ENCODE results near the gene ZNF699.
"Not testable (repeated sequence)": the region's sequence is repeated elsewhere in the genome, so short reads cannot be mapped to it uniquely, and the experiment has no call there.

Gene ZNF699

GRCh38 chr19:9309139-9309973 lies at the start of gene ZNF699:
Gene ZNF699 (minus strand): TSS chr19:9309838. CDS start chr19:9305119, 4,719 bp downstream.
- DNase-seq (ENCODE audit: low spot score), result peak; percentile 96

GRCh38 chr19:9354651-9355050 lies 45.0 kb upstream of the ZNF699 start:
- no peak for DNase-seq (ENCODE audit: low spot score)

GRCh38 chr19:9353011-9353410 lies 43.4 kb upstream of the ZNF699 start:
- no peak for DNase-seq (ENCODE audit: low spot score)

- no peak for DNase-seq (ENCODE audit: low spot score)
Measured at GRCh38 chr19:9352505-9352904, 42.9 kb upstream of the ZNF699 start.

- no peak for DNase-seq (ENCODE audit: low spot score)
Measured at GRCh38 chr19:9348671-9349070, 39.0 kb upstream of the ZNF699 start.

GRCh38 chr19:9348253-9348652 lies 38.6 kb upstream of the ZNF699 start:
- DNase-seq (ENCODE audit: low spot score), result no peak

DNA sequence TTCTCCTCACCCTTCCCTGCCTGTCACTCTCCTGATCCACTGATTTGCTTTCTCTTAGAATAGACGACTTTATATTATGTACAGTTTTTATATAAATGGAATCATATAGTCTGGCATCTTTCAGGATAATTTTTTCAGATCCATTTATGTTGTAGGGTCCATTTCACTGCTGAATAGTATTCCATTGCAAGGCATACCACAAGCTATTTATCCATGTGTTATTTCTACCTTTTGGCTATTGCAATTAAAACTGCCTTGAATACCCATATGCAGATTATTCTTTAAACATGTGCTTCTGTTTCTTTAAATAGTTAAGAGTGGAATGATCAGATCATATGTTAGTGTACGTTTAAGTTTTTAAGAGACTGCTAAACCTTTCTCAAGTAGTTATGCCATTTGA lies 35.4 kb upstream of the ZNF699 start:
- no peak for DNase-seq (ENCODE audit: low spot score)

- no peak for DNase-seq (ENCODE audit: low spot score)
Measured at GRCh38 chr19:9342610-9343304, 33.1 kb upstream of the ZNF699 start.

DNA sequence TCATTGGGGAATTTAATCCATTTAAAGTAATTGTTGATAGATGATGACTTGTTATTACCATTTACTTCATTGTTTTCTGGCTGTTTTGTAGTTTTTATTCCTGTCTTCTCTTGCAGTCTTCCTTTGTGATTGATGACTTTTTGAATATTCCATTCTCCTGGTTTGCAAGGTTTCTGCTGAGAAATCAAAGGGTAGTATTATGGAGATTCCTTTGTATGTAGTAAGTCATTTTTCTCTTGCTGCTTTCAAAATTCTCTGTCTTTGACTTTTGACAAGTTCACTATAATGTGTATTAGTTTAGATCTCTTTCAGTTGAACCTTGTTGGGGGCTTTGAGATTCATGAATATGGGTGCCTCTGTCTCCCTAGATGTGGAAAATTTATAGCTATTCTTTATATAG lies 20.4 kb upstream of the ZNF699 start:
- DNase-seq (ENCODE audit: low spot score), result no peak

GRCh38 chr19:9324584-9324962 lies 14.9 kb upstream of the ZNF699 start:
- DNase-seq (ENCODE audit: low spot score), result no peak

- DNase-seq (ENCODE audit: low spot score), result peak; percentile 98
Measured at GRCh38 chr19:9323919-9324583, 14.4 kb upstream of the ZNF699 start, which contains the start of gene ZNF559. Gene ZNF559 (plus strand): TSS chr19:9324179. CDS start chr19:9338550, 14,371 bp downstream.

DNA sequence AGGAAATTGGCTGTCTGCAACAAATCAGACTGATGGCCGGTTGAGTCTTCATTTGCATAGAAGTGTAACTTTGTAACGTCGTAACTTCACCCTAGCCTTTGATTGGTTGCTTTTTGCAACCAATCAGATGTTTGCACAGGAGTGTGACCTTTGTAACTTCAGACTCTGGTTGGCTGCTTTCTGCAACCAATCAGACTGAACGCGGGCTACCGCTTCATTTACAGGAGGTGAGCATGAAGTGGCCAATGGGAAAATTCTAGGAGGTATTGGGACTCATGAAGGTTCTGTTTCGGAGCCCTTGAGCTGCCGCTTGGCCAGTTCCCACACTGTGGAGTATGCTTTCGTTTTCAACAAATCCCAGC lies 13.9 kb upstream of the ZNF699 start:
- no peak for DNase-seq (ENCODE audit: low spot score)

- not testable (repeated sequence) for DNase-seq (ENCODE audit: low spot score)
Measured at GRCh38 chr19:9322201-9322600, 12.6 kb upstream of the ZNF699 start.

- DNase-seq (ENCODE audit: low spot score), result not testable (repeated sequence)
Measured at GRCh38 chr19:9321756-9322155, 12.1 kb upstream of the ZNF699 start.

DNA sequence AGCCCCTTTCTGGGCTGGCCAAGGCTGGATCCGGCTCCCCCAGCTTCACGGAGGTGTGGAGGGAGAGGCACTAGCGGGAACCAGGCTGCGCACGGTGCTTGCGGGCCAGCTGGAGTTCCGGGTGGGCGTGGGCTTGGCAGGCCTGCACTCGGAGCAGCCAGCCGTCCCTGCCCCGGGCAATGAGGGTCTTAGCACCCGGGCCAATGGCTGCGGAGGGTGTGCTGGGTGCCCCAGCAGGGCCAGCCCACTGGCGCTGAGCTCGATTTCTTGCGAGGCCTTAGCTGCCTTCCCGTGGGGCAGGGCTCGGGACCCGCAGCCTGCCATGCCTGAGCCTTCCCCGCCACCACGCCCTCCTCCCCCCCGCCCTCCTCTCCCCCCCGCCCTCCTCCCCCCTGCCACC lies 11.7 kb upstream of the ZNF699 start:
- DNase-seq (ENCODE audit: low spot score), result no peak

DNA sequence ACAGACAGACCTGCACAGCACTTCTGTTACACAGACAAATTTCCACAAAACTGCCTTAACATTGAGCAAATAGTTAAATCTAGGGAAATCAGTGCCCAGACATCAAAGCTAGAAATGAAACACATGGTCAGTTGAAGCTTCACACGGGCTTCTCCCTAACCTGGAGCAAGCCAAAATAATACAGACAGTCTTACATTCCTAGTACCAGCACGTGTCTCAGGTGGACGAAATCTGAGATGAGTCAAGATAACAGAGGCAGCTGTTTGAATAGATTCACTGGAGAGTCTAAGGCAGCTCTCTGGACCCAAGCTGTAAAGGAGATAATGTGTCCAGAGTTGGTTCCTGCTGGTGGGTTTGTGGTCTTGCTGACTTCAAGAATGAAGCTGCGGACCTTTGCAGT lies 4.1 kb upstream of the ZNF699 start:
- no peak for DNase-seq (ENCODE audit: low spot score)

DNA sequence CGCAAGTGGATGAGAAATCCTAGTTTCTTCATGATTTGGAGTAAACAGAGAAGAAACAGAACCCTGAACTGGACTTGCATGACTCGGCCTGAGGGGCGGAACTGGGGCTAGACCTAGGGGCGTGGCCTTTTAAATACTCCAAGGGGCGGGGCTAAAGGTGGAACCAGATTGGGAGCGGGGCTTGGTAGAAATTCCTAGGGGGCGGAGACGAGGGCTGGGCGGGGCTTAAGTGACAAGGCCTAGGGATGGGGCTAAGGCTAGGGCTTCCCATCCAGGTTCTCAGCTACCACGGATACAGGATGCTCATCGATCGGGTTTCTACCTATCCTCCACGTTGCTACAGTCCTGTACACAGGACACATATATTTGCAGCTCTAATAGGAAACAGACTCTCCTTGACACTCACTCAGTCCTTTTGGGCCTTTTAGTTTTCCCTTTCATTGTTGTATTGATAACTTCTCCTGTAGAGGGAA lies 372 bp upstream of the ZNF699 start:
- DNase-seq (ENCODE audit: low spot score), result no peak

GRCh38 chr19:9308091-9308770 lies 1.4 kb downstream of the ZNF699 start:
- no peak for DNase-seq (ENCODE audit: low spot score)

DNA sequence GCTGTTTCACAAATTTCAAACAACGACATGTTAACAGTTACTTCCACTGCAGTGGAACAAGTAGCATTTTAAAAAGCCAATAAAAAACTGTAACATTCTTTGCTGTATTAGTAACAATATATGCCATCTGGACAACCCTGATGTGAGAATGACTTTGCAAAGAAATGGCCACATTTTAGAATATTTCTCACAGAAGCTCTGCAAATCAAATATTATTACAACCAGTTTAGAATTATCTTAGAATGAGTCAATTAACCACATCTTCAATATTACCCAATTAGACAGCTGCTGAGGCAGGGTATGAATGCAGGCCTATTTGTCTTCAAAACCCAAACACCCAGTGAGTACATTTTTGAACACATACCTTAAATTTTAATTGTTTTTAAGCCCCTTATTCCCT lies 3.2 kb downstream of the ZNF699 start:
- DNase-seq (ENCODE audit: low spot score), result no peak

DNA sequence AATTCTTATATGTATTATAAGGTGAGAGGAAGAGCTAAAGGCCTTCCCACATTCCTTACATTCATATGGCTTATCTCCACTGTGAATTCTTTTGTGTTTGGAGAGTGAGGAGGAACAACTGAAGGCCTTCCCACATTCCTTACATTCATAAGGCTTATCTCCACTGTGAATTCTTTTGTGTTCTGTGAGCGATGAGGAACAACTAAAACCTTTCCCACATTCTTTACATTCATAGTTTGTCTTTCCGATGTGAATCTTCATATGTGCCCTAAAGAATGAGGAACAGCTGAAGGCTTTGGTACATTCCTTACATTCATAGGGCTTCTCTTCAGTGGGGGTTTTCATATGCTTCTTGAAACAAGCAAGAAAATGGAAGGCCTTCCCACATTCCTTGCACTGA lies 13.3 kb downstream of the ZNF699 start:
- DNase-seq (ENCODE audit: low spot score), result no peak

GRCh38 chr19:9295411-9295849 lies 14.2 kb downstream of the ZNF699 start:
- DNase-seq (ENCODE audit: low spot score), result no peak

GRCh38 chr19:9289231-9289884 lies 20.3 kb downstream of the ZNF699 start:
- no peak for DNase-seq (ENCODE audit: low spot score)
